ENCODE results near the gene REX1BD.

DNA sequence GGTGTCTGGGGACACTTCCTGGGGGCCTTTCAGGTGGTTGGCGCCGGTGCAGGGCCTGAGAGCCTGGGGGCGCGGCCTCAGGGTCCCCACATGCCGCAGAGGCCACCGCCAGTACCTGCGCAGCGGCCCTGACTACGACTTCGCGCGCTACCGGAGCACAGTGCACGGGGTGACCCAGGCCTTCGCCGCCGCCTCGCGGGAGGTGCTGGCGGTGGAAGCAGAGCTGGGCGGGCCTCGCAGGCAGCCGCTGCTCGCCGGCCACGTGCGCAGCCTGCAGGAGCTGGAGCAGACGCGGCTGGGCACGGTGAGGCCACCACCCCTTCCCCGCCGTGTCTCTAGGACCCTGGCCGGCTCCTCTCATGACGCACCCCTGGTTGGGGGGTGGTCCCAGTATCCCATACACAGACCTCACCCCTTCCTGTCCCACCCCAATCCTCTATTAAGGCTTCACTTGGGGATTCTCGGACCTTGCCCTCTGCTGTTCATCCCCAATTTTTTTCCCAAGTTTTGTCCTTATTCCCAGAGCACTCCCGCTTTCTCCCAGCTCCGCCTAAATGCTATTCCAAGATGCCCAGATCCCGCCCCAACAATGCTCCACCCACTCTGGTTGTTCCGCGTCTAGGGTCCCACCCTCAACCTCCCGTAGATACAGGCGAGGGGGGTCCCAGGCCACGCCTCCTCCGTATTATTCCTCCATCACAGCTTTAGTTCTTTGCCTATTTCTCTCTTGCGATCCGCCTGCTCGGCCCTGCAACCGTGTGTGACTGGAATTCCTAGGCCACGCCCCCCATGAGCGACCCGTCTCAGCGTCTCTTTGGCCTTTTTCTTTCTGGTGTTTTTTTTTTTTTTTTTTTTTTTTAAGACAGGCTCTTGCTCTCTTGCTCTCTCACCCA is 1.0 kb downstream of the REX1BD start:
- TF ChIP-seq, protein P1, sequence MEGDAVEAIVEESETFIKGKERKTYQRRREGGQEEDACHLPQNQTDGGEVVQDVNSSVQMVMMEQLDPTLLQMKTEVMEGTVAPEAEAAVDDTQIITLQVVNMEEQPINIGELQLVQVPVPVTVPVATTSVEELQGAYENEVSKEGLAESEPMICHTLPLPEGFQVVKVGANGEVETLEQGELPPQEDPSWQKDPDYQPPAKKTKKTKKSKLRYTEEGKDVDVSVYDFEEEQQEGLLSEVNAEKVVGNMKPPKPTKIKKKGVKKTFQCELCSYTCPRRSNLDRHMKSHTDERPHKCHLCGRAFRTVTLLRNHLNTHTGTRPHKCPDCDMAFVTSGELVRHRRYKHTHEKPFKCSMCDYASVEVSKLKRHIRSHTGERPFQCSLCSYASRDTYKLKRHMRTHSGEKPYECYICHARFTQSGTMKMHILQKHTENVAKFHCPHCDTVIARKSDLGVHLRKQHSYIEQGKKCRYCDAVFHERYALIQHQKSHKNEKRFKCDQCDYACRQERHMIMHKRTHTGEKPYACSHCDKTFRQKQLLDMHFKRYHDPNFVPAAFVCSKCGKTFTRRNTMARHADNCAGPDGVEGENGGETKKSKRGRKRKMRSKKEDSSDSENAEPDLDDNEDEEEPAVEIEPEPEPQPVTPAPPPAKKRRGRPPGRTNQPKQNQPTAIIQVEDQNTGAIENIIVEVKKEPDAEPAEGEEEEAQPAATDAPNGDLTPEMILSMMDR (IDR thresholded peaks at IDR 0.05), result peak in 5 of 7 experiments; percentile 9 to 43 (median 38)
- no peak for TF ChIP-seq POLR2A (IDR thresholded peaks at IDR 0.05)
